HepG2 (cell line): ENCODE data around the gene CAMK2G. TPM values are rescaled to one million over a fixed set of nuclear protein-coding genes. Genes with fewer than 3 reads are reported as not detected.

Experiments
- ATM ChIP-seq: fragments of 450-650 bp; IDR thresholded peaks from 2 replicates; pipeline ENCODE4 v1.7.1; 2017; ENCODE audit warnings: mild to moderate bottlenecking, borderline replicate concordance
- CHCHD3 ChIP-seq: sonication (generic); formaldehyde crosslinking; IDR thresholded peaks from 2 replicates; pipeline ENCODE4 v1.8.0; 2022; ENCODE audit warnings: mild to moderate bottlenecking, missing genetic modification reagents, moderate library complexity
- EZH2 ChIP-seq: conservative IDR thresholded peaks from 2 replicates; pipeline ENCODE4 v1.6.1; 2012; ENCODE audit warnings: mild to moderate bottlenecking, low read depth, low read length, moderate library complexity
- HNF4G ChIP-seq, 2 experiments: sonication (generic) in 1 of 2; formaldehyde crosslinking in 1 of 2; IDR thresholded peaks; 2 replicates each; pipeline versions ENCODE4 v1.4.0 to v1.6.1; 2011 to 2020; ENCODE audit warnings: borderline replicate concordance in 2 of 2, low read depth in 2 of 2, mild to moderate bottlenecking in 2 of 2, low read length in 1 of 2, missing genetic modification reagents in 1 of 2, moderate library complexity in 1 of 2
- HOXA5 ChIP-seq: sonication (generic); formaldehyde crosslinking; IDR thresholded peaks from 2 replicates; pipeline ENCODE4 v1.4.0; 2020; ENCODE audit warnings: missing genetic modification reagents
- IRF2 ChIP-seq: IDR thresholded peaks from 2 replicates; pipeline ENCODE4 v1.6.1; 2018; ENCODE audit warnings: missing genetic modification reagents, missing compliant biosample characterization
- KAT7 ChIP-seq: IDR thresholded peaks from 2 replicates; pipeline ENCODE4 v1.6.1; 2018; ENCODE audit warnings: borderline replicate concordance, missing compliant biosample characterization
- MYC ChIP-seq: sonication (generic); formaldehyde crosslinking; IDR thresholded peaks from 2 replicates; pipeline ENCODE4 v1.9.0; 2021; ENCODE audit warnings: missing genetic modification reagents, borderline replicate concordance
- RBFOX2 ChIP-seq: fragments of 200-400 bp; formaldehyde crosslinking; IDR thresholded peaks from 2 replicates; pipeline ENCODE4 v1.6.1; 2017; ENCODE audit warnings: low read depth, mild to moderate bottlenecking, low read length
- TEAD2 ChIP-seq: sonication (generic); formaldehyde crosslinking; IDR thresholded peaks from 2 replicates; pipeline ENCODE4 v1.9.0; 2021; ENCODE audit warnings: missing genetic modification reagents
- ZBTB7A ChIP-seq: sonication (generic); formaldehyde crosslinking; IDR thresholded peaks from 2 replicates; pipeline ENCODE4 v1.8.0; 2022; ENCODE audit warnings: mild to moderate bottlenecking, missing genetic modification reagents
- ZFYVE20 ChIP-seq: sonication (generic); formaldehyde crosslinking; IDR thresholded peaks from 2 replicates; pipeline ENCODE4 v1.8.0; 2023; ENCODE audit warnings: low read depth, mild to moderate bottlenecking, moderate library complexity, missing genetic modification reagents, borderline replicate concordance
- ZNF589 ChIP-seq: sonication (generic); formaldehyde crosslinking; conservative IDR thresholded peaks from 2 replicates; pipeline ENCODE4 v1.8.0; 2022; ENCODE audit warnings: mild to moderate bottlenecking, moderate library complexity, missing genetic modification reagents
- ZNF713 ChIP-seq: sonication (generic); formaldehyde crosslinking; IDR thresholded peaks from 2 replicates; pipeline ENCODE4 v1.4.0; 2020; ENCODE audit warnings: mild to moderate bottlenecking, missing genetic modification reagents
- ZNF788 ChIP-seq: sonication (generic); formaldehyde crosslinking; IDR thresholded peaks from 2 replicates; pipeline ENCODE4 v1.5.0; 2020; ENCODE audit warnings: mild to moderate bottlenecking, missing genetic modification reagents, borderline replicate concordance
- polyA plus RNA-seq, 8 experiments: library from polyadenylated mRNA; depleted of rRNA in 3 of 8; stranded (reverse) in 7 of 8; unstranded in 1 of 8; fragments of >200 nt; fragmentation: Illumina TruSeq in 4 of 8; extraction: Trizol in 4 of 8; gene quantifications; 2 replicates each; pipeline versions ENCODE4 v1.2.1 to v1.2.3, GENCODE V29; 2011 to 2016; ENCODE audit warnings: low read depth in 4 of 8, missing spikeins in 1 of 8, mixed read lengths in 1 of 8; ENCODE audit not compliant: insufficient read depth in 1 of 8
- total RNA-seq, 5 experiments: library from RNA; depleted of rRNA; stranded (reverse); fragments of >200 nt; fragmentation: Illumina TruSeq; extraction: Trizol; gene quantifications; 2 replicates each; pipeline ENCODE4 v1.2.3, GENCODE V29; 2016; ENCODE audit warnings: low read depth in 1 of 5
- TF ChIP-seq, protein P1 (sequence below): sonication (generic); formaldehyde crosslinking; IDR thresholded peaks from 2 replicates; pipeline ENCODE4 v1.9.0; 2022; ENCODE audit warnings: missing genetic modification reagents, mild to moderate bottlenecking, borderline replicate concordance
- TF ChIP-seq, protein P2 (sequence below): sonication (generic); formaldehyde crosslinking; IDR thresholded peaks from 2 replicates; pipeline ENCODE4 v1.4.0; 2020; ENCODE audit warnings: mild to moderate bottlenecking, missing genetic modification reagents
- TF ChIP-seq, protein P3 (sequence below): sonication (generic); formaldehyde crosslinking; IDR thresholded peaks from 2 replicates; pipeline ENCODE4 v1.5.0; 2020; ENCODE audit warnings: missing genetic modification reagents, mild to moderate bottlenecking, borderline replicate concordance

Gene CAMK2G
- total and polyA plus RNA-seq, 2 of the 13 experiments (the other 11 are each of a cell fraction or from before 2014, with no cell fraction given), result 15.9 to 18.8 TPM

DNA sequence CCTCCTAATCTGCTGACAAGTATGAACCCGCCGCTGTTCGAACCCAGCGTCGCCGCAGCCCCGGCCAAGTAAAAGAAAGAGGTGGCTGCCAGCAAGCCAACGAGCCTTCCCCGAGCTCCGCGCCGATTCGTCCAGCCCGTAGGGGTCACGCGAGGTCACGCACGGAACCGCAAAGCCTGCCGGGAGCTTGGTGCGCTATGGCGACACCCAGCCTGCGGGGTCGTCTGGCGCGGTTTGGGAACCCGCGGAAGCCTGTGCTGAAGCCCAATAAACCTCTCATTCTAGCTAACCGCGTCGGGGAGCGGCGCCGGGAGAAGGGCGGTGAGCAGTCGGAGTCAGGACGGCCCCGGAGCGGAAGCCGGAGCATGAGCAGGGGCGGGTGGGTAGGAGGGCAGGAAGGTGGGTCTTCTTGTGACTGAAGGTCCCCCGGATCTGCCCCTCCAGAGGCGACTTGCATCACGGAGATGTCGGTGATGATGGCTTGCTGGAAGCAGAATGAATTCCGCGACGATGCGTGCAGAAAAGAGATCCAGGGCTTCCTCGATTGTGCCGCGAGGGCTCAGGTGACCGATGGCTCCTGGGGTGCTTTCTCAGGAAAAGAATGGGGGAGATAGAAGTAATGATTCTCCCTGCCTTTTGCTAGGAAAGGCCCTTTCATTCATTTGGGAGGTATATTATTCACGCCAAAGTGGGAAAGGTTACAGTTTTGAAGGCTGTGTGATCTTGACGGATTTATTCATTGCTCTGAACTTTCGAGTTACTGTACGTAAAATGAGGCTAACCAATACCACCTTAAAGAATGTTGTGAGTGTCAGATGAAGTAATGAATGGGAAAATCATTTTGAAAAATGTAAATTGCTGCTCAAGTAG lies 92.2 kb downstream of the CAMK2G start, which contains the start of gene CHCHD1 (continued):
- TF ChIP-seq ZNF589 (CRISPR knock-in tag) (peak; percentile 58; the same call in 1 of the 2 replicates), ATM (no peak), ZBTB7A (CRISPR knock-in tag) (peak; percentile 71), ZNF713 (no peak), HNF4G (IDR thresholded peaks at IDR 0.05; ENCODE audit: borderline replicate concordance, low read depth, low read length) (peak; percentile 15; the same call in 1 of the 2 replicates), HNF4G (CRISPR knock-in tag; IDR thresholded peaks at IDR 0.05; ENCODE audit: borderline replicate concordance, low read depth) (no peak), IRF2 (CRISPR knock-in tag) (peak; percentile 85), KAT7 (peak; percentile 66; the same call in 1 of the 2 replicates), HOXA5 (CRISPR knock-in tag) (peak; percentile 62; the same call in 1 of the 2 replicates), MYC (CRISPR knock-in tag) (peak; percentile 81), RBFOX2 (peak; percentile 96), ZNF788 (peak; percentile 86; the same call in 1 of the 2 replicates), ZFYVE20 (CRISPR knock-in tag) (no peak), EZH2 (no peak), CHCHD3 (CRISPR knock-in tag) (no peak), TEAD2 (CRISPR knock-in tag) (no peak)
- TF ChIP-seq, protein P1, sequence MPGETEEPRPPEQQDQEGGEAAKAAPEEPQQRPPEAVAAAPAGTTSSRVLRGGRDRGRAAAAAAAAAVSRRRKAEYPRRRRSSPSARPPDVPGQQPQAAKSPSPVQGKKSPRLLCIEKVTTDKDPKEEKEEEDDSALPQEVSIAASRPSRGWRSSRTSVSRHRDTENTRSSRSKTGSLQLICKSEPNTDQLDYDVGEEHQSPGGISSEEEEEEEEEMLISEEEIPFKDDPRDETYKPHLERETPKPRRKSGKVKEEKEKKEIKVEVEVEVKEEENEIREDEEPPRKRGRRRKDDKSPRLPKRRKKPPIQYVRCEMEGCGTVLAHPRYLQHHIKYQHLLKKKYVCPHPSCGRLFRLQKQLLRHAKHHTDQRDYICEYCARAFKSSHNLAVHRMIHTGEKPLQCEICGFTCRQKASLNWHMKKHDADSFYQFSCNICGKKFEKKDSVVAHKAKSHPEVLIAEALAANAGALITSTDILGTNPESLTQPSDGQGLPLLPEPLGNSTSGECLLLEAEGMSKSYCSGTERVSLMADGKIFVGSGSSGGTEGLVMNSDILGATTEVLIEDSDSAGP (CRISPR knock-in tag), result peak; percentile 84; the same call in 1 of the 2 replicates
- TF ChIP-seq, protein P2, sequence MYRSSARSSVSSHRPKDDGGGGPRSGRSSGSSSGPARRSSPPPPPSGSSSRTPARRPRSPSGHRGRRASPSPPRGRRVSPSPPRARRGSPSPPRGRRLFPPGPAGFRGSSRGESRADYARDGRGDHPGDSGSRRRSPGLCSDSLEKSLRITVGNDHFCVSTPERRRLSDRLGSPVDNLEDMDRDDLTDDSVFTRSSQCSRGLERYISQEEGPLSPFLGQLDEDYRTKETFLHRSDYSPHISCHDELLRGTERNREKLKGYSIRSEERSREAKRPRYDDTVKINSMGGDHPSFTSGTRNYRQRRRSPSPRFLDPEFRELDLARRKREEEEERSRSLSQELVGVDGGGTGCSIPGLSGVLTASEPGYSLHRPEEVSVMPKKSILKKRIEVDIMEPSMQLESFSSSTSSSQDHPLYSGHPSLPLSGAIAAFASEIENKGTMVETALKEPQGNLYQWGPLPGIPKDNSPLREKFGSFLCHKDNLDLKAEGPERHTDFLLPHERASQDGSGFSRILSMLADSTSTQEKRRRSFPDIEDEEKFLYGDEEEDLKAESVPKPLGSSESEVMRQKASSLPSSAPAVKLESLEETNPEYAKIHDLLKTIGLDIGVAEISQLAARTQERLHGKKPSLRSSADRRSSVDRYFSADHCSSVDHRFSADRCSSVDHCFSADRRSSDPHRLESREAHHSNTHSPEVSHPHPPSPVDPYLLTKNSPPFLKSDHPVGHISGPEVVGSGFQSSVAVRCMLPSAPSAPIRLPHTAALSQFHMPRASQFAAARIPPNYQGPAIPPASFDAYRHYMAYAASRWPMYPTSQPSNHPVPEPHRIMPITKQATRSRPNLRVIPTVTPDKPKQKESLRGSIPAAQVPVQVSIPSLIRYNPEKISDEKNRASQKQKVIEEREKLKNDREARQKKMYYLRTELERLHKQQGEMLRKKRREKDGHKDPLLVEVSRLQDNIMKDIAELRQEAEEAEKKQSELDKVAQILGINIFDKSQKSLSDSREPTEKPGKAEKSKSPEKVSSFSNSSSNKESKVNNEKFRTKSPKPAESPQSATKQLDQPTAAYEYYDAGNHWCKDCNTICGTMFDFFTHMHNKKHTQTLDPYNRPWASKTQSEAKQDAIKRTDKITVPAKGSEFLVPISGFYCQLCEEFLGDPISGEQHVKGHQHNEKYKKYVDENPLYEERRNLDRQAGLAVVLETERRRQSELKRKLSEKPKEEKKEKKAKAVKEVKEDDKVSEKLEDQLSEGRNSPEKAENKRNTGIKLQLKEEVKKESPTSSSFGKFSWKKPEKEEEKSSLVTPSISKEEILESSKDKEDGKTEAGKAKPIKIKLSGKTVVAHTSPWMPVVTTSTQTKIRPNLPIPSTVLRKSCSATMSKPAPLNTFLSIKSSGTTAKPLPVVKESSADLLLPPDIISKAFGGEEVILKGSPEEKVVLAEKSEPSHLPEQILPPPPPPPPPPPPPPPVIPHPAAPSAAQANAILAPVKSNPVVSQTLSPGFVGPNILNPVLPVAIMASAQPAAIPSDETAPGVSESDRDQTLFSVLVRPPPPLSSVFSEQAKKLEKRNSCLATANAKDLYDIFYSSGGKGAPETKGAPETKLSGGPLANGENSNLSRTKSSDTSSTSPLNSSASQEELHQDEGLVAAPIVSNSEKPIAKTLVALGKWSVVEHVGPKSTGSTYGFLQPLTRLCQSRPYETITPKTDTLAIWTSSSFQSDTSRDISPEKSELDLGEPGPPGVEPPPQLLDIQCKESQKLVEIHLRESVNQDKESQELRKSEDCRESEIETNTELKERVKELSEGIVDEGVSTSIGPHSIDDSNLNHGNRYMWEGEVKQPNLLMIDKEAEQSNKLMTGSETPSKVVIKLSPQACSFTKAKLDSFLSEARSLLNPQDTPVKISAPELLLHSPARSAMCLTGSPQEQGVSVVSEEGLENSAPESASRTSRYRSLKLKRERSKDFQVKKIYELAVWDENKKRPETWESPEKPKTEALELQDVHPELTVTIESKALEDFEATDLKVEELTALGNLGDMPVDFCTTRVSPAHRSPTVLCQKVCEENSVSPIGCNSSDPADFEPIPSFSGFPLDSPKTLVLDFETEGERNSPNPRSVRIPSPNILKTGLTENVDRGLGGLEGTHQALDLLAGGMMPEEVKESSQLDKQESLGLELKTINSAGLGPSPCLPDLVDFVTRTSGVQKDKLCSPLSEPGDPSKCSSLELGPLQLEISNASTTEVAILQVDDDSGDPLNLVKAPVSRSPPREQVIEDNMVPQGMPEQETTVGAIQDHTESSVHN (CRISPR knock-in tag), result no peak
- TF ChIP-seq, protein P3, sequence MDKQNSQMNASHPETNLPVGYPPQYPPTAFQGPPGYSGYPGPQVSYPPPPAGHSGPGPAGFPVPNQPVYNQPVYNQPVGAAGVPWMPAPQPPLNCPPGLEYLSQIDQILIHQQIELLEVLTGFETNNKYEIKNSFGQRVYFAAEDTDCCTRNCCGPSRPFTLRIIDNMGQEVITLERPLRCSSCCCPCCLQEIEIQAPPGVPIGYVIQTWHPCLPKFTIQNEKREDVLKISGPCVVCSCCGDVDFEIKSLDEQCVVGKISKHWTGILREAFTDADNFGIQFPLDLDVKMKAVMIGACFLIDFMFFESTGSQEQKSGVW (CRISPR knock-in tag), result no peak
